ENCODE measurements around the gene ARFGAP1.
"Not testable (repeated sequence)": the region's sequence is repeated elsewhere in the genome, so short reads cannot be mapped to it uniquely, and the experiment has no call there.

ARFGAP1 gene

DNA sequence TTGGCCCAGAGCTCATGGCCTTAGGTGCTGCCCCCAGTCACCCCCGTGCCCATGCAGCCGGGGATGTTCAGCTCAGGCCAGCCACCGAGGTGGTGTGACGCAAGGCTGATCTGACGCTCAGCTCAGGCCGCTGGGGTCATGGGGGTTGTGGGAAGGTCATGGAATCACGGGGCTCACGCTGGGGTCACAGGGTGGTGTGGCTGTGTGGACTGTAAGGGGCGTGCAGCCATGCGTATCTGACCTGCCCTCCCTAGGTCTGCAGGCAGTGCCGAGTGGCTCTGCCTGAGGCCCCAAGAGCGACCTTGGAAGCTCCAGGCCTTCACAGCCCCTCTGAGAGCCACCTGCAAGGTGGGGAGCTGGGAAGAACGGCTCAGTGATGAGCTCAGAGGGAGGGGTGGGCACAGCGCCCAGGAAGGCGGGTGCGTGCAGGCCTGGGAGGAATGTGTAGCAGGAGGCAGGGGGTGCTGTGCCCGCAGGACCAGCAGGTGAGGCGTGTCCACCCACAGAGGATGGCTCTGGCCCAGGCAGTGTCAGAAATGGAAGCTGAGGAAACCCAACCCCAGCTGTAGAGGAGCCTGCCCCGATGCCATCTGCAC, 60.7 kb downstream of the ARFGAP1 start:
- H3K4me3 ChIP-seq (ENCODE audit: low read depth, low read length): no peak overlapping the region
- TF ChIP-seq, protein P1, sequence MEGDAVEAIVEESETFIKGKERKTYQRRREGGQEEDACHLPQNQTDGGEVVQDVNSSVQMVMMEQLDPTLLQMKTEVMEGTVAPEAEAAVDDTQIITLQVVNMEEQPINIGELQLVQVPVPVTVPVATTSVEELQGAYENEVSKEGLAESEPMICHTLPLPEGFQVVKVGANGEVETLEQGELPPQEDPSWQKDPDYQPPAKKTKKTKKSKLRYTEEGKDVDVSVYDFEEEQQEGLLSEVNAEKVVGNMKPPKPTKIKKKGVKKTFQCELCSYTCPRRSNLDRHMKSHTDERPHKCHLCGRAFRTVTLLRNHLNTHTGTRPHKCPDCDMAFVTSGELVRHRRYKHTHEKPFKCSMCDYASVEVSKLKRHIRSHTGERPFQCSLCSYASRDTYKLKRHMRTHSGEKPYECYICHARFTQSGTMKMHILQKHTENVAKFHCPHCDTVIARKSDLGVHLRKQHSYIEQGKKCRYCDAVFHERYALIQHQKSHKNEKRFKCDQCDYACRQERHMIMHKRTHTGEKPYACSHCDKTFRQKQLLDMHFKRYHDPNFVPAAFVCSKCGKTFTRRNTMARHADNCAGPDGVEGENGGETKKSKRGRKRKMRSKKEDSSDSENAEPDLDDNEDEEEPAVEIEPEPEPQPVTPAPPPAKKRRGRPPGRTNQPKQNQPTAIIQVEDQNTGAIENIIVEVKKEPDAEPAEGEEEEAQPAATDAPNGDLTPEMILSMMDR (IDR thresholded peaks at IDR 0.05; ENCODE audit: borderline replicate concordance, insufficient read depth, low read depth, low read length): no peak

DNA sequence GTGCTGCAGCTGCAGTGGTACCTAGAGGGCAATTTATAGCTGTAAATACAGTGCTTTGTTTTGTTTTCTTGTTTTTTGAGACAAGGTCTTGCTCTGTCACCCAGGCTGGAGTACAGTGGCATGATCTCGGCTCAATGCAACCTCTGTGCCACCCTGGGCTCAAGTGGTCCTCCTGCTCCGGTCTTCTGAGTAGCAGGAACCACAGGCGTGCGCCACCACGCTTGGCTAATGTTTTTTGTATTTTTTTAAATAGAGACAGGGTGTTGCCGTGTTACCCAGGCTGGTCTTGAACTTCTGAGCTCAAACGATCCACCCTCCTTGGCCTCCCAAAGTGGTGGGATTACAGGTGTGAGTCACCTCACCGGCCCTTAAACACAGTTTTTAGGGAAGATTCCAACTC, 61.7 kb downstream of the ARFGAP1 start:
- TF ChIP-seq, protein P1 (IDR thresholded peaks at IDR 0.05; ENCODE audit: borderline replicate concordance, insufficient read depth, low read depth, low read length): no peak
- H3K4me3 ChIP-seq (ENCODE audit: low read depth, low read length): no peak overlapping the region

DNA sequence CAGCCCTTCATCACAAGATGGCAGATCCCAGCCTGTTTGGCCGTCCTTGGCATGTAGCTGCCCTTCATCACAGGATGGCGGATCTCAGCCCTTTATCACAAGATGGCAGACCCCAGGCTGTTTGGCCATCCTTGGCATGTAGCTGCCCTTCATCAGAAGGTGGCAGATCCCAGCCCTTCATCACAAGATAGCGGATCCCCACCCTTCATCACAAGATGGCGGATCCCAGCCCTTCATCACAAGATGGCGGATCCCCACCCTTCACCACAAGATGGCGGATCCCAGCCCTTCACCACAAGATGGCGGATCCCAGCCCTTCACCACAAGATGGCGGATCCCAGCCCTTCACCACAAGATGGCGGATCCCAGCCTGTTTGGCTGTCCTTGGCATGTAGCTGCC, 62.4 kb downstream of the ARFGAP1 start:
- H3K4me3 ChIP-seq (ENCODE audit: low read depth, low read length): not testable (repeated sequence)

DNA sequence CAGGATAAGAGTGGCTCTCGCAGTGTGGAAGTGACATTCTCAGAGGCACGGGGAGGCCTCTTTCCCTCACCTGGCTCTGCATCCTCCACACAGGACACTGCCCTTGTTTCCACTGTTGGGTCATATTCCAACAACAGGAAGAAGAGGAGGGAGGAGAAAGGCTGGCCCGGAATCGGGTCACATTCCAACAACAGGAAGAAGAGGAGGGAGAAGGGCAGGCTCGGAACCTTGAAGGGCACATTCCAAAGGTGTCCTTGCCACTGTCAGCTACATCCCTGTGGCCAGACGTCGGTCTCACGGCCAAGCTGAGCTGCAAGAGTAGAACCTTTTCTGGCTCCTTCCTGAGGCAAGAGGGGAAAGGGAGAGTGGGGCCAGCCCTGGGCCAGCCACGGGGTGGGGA, 63.1 kb downstream of the ARFGAP1 start:
- TF ChIP-seq, protein P1 (IDR thresholded peaks at IDR 0.05; ENCODE audit: borderline replicate concordance, insufficient read depth, low read depth, low read length): no peak
- no peak overlapping the region for H3K4me3 ChIP-seq (ENCODE audit: low read depth, low read length)

DNA sequence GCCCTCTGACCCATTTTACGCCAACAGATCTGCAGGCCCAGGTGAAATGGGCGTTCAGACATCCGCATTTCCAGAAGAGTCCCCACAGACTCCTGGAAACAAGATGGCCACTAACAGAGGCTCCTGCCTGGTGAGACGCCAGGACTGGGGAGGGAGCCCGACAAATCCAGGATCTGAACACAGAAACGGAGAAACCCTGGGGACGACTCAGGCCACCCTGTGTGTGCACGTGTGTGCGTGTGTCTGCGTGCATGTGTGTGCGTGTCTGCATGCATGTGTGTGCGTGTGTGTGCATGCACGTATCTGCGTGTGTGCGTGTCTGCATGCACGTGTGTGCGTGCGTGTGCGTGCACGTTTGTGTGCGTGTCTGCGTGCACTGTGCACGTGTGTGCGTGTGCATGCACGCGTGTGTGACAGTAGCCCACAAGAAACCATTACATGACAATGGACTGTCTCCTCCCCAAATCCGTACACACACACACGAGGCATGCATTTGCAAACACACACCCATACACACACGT, 63.7 kb downstream of the ARFGAP1 start:
- H3K4me3 ChIP-seq (ENCODE audit: low read depth, low read length): no peak overlapping the region
- TF ChIP-seq, protein P1 (IDR thresholded peaks at IDR 0.05; ENCODE audit: borderline replicate concordance, insufficient read depth, low read depth, low read length): no peak

DNA sequence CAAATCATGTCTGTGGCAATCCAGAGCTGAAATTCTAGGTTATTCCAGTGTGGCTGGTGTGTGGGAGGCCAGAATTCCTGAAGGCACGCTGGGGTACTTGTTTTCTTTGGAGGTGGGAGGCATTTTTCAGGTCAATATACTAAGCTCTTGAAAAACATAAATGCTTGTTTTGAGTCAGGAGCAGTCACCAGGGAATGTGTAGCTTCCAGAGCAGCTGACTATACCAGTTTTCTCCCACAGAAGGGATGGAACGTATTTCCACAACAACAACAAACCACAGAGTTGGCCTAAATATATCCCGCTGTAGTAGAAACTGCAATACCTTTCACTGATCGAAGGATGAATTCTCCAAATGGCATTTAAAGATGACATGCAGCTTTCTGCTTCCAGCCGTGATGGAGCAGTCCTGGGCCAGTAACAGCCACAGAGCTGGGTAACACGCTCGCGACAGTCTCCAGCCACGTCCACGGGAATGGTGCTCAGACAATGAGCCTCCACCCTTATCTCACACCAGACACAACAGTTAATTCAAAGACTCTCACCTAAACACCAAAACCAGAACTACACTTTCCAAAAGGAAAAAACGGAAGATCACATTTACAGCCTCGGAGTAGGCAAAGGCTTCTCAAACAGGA, 65.3 kb downstream of the ARFGAP1 start:
- no peak overlapping the region for H3K4me3 ChIP-seq (ENCODE audit: low read depth, low read length)
- TF ChIP-seq, protein P1 (IDR thresholded peaks at IDR 0.05; ENCODE audit: borderline replicate concordance, insufficient read depth, low read depth, low read length): no peak
